A549 (cell line): Measurements from ENCODE around the gene MYOT. TPM values are rescaled to one million over a fixed set of nuclear protein-coding genes. Genes with fewer than 3 reads are reported as not detected.

Experiments used
- ATAC-seq, 2 experiments: fragments of 200-7000 bp in 1 of 2; fragments of >200 bp in 1 of 2; cut with Nextera tagmentation in 1 of 2; cut with Tn5 transposase in 1 of 2; 3 replicates each; pipeline versions ENCODE4 v1.8.0 to v1.9.1; 2018 to 2020; ENCODE audit warnings: mild to moderate bottlenecking in 1 of 2, moderate library complexity in 1 of 2
- CTCF ChIA-PET: fragments of 300-600 bp; sonication (Branson Sonifier 250); formaldehyde crosslinking; extraction: SDS; loops from one replicate; lab custom pipeline; 2021; ENCODE audit warnings: antibody characterized with exemption, inconsistent platforms; lab: Yijun Ruan, JAX
- POLR2A ChIA-PET: fragments of 350-600 bp; formaldehyde crosslinking; extraction: SDS; loops from one replicate; lab custom pipeline; 2021; ENCODE audit warnings: antibody characterized with exemption, inconsistent platforms; lab: Yijun Ruan, JAX
- DNase-seq, 2 experiments: peaks; one replicate each; pipeline versions ENCODE4 v3.0.0 to v3.0.0-alpha.2; 2011 to 2016; ENCODE audit warnings: low read depth in 1 of 2, low spot score in 1 of 2
- FAIRE-seq: peaks from 2 replicates; lab custom pipeline; 2011; peaks lifted over from hg19 to GRCh38; lab: Jason Lieb, UNC
- H3K27ac ChIP-seq, 2 experiments: fragments of >200 bp; sonication (Bioruptor Twin); formaldehyde crosslinking; 3 replicates each; pipeline ENCODE4 v1.5.1; 2016 to 2017
- H3K4me1 ChIP-seq: fragments of >200 bp; sonication (Bioruptor Twin); formaldehyde crosslinking; 3 replicates; pipeline ENCODE4 v1.6.1; 2016
- H3K4me2 ChIP-seq: fragments of >200 bp; sonication (Bioruptor Twin); formaldehyde crosslinking; 3 replicates; pipeline ENCODE4 v1.6.1; 2016
- H3K4me3 ChIP-seq: fragments of >200 bp; sonication (Bioruptor Twin); formaldehyde crosslinking; 3 replicates; pipeline ENCODE4 v1.5.1; 2016
- H3K9me3 ChIP-seq: fragments of >200 bp; sonication (Bioruptor Twin); formaldehyde crosslinking; 3 replicates; pipeline ENCODE4 v1.6.1; 2016
- CBX2 ChIP-seq: fragments of 200-600 bp; sonication (generic); IDR thresholded peaks from 2 replicates; pipeline ENCODE4 v1.6.1; 2016; ENCODE audit warnings: low read depth, mild to moderate bottlenecking, borderline replicate concordance
- CBX8 ChIP-seq: fragments of 200-600 bp; sonication (generic); IDR thresholded peaks from 2 replicates; pipeline ENCODE4 v1.6.1; 2016
- CEBPB ChIP-seq, 2 experiments: fragments of >200 bp in 1 of 2; sonication (Bioruptor Twin) in 1 of 2; formaldehyde crosslinking in 1 of 2; IDR thresholded peaks; 2 replicates each; pipeline ENCODE4 v1.6.1; 2012 to 2016
- CHD4 ChIP-seq: fragments of 200-600 bp; sonication (generic); IDR thresholded peaks from 2 replicates; pipeline ENCODE4 v1.6.1; 2016; ENCODE audit warnings: antibody characterized with exemption, mild to moderate bottlenecking, borderline replicate concordance
- EHF ChIP-seq: fragments of 250-450 bp; sonication (Bioruptor Pico); IDR thresholded peaks from 2 replicates; pipeline ENCODE4 v1.5.0; 2020; ENCODE audit warnings: mild to moderate bottlenecking
- FOSL2 ChIP-seq, 2 experiments: fragments of 450-650 bp in 1 of 2; fragments of >200 bp in 1 of 2; sonication (Bioruptor Twin) in 1 of 2; formaldehyde crosslinking; IDR thresholded peaks; 2 replicates each; pipeline versions ENCODE4 v1.5.0 to v1.6.1; 2016 to 2020; ENCODE audit warnings: mild to moderate bottlenecking in 1 of 2, moderate library complexity in 1 of 2
- FOXS1 ChIP-seq: fragments of 250-450 bp; sonication (Bioruptor Pico); IDR thresholded peaks from 2 replicates; pipeline ENCODE4 v1.5.0; 2020; ENCODE audit warnings: mild to moderate bottlenecking, moderate library complexity
- HDAC2 ChIP-seq: fragments of 200-600 bp; sonication (generic); IDR thresholded peaks from 2 replicates; pipeline ENCODE4 v1.6.1; 2016
- HMGXB4 ChIP-seq: fragments of 250-450 bp; sonication (Bioruptor Pico); IDR thresholded peaks from 2 replicates; pipeline ENCODE4 v1.5.0; 2021; ENCODE audit warnings: mild to moderate bottlenecking, moderate library complexity, borderline replicate concordance
- HOXA7 ChIP-seq: fragments of 250-450 bp; sonication (Bioruptor Pico); IDR thresholded peaks from 2 replicates; pipeline ENCODE4 v1.5.0; 2020; ENCODE audit warnings: mild to moderate bottlenecking, moderate library complexity
- JUN ChIP-seq, 2 experiments: fragments of >200 bp; sonication (Bioruptor Twin); formaldehyde crosslinking; IDR thresholded peaks; 2 replicates in 1 of 2; 3 replicates in 1 of 2; pipeline ENCODE4 v1.6.1; 2016 to 2017
- KDM1A ChIP-seq: fragments of 200-600 bp; sonication (generic); IDR thresholded peaks from 2 replicates; pipeline ENCODE4 v1.6.1; 2016; ENCODE audit warnings: low read depth, mild to moderate bottlenecking
- KDM5A ChIP-seq: fragments of 200-600 bp; sonication (generic); IDR thresholded peaks from 2 replicates; pipeline ENCODE4 v1.6.1; 2016; ENCODE audit warnings: antibody characterized with exemption, mild to moderate bottlenecking
- MAFK ChIP-seq: fragments of 450-650 bp; IDR thresholded peaks from 2 replicates; pipeline ENCODE4 v1.6.1; 2014; ENCODE audit not compliant: partially characterized antibody
- NPAS2 ChIP-seq: fragments of 250-450 bp; sonication (Bioruptor Pico); IDR thresholded peaks from 2 replicates; pipeline ENCODE4 v1.8.0; 2022; ENCODE audit warnings: mild to moderate bottlenecking, moderate library complexity, borderline replicate concordance
- NR3C1 ChIP-seq: fragments of >200 bp; sonication (Bioruptor Twin); formaldehyde crosslinking; IDR thresholded peaks from 3 replicates; pipeline ENCODE4 v1.6.1; 2017
- PHF8 ChIP-seq: fragments of 200-600 bp; sonication (generic); IDR thresholded peaks from 2 replicates; pipeline ENCODE4 v1.6.1; 2016; ENCODE audit warnings: low read depth, mild to moderate bottlenecking, antibody characterized with exemption, moderate library complexity, borderline replicate concordance
- TP53 ChIP-seq: fragments of 250-450 bp; sonication (Bioruptor Pico); IDR thresholded peaks from 2 replicates; pipeline ENCODE4 v1.5.0; 2021; ENCODE audit warnings: mild to moderate bottlenecking, moderate library complexity
- WGBS: methylation state at CpG from one replicate; pipeline ENCODE4 v1.1.6; 2017; ENCODE audit errors: missing lambda C conversion rate; 5-methylcytosine and 5-hydroxymethylcytosine counted together
- polyA plus RNA-seq, 4 experiments: library from polyadenylated mRNA; depleted of rRNA in 3 of 4; stranded (reverse); fragments of >200 nt; fragmentation: RNase III in 1 of 4; extraction: RNeasy Plus Mini Kit Qiagen cat#74134 plus additional on column Dnase treatment in 1 of 4; gene quantifications; 2 replicates in 3 of 4; 3 replicates in 1 of 4; pipeline ENCODE4 v1.2.3, GENCODE V29; 2011 to 2017
- TF ChIP-seq, protein P1 (sequence below): IDR thresholded peaks from 2 replicates; pipeline ENCODE4 v1.6.1; 2012; ENCODE audit warnings: low read depth, borderline replicate concordance

MYOT gene
- polyA plus RNA-seq, 2 of the 4 experiments (the other 2 are of a cell fraction), result 0.08 TPM; not detected in 1

DNA sequence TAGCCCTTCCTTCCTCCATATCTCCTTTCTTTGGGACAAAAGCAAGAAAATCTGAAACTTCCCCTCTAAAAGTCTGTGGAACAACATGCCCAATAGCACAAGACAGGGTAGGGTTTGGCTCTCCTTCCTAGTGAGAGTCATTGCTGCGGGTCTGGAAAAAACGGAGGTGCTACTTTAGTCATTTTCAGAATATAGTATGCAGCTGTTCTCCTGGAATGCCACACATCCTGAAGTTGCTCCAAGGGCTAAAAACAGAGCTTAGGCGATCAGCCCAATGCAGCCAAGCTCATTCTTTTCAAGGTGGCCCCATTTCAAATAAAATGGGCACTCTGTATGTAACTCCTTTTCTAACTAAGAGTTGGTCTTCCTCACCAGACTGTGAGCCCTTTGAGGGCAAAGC lies 39.5 kb upstream of the MYOT start:
- FAIRE-seq (no peak), ATAC-seq (no peak), DNase-seq (no peak)
- H3K4me1 ChIP-seq, result peaks cover 33% of the 10 kb centered on the region
- H3K9me3 ChIP-seq, result no peaks in the 10 kb centered on the region; the same call in 2 of the 3 replicates
- ChIA-PET POLR2A (no interaction called here), CTCF (interaction anchor here (1.1 to 8.8 kb wide), 3 partner anchors 9 to 77 kb away, joined by 3 to 129 read pairs (median 3); no protein-coding TSS in a partner anchor)
- no peak overlapping the region for H3K4me2 ChIP-seq
- H3K27ac ChIP-seq, result 0 out of 6 replicates have a peak overlapping the region, but pooled peaks of 1 of the 2 experiments have one; percentile 4
- H3K4me3 ChIP-seq, result no peak overlapping the region
- 82% methylated on average over 3 of the region's 3 CpGs for WGBS
- TF ChIP-seq FOXS1 (CRISPR knock-in tag), result no peak
- TF ChIP-seq, all 56 proteins: peak for 0

DNA sequence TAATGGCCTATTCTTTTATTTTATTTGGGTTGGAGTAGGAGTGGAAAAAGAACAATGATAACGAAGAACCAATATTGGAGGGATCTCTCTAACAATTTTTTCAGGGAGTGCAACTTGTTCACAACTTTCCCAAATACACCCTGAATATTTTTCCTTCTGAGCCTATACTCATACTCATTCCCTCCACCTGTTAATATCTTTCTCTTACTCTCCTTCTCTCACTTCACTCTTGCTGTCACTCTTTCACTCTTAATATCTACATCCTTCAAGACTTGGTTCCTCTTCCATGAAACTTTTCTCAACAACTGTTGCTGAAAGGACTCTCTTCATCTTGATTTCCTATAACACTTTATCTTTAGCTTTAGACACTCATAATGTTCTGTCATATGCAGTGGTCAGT lies 39.0 kb upstream of the MYOT start:
- 86% methylated on average over 1 of the region's 1 CpG for WGBS
- Histone ChIP-seq H3K9me3 (no peaks in the 10 kb centered on the region; the same call in 2 of the 3 replicates), H3K4me2 (no peak overlapping the region), H3K4me1 (peaks cover 36% of the 10 kb centered on the region), H3K27ac (no peak overlapping the region), H3K4me3 (no peak overlapping the region)
- FAIRE-seq (peak; percentile 61), DNase-seq (no peak), ATAC-seq (no peak)
- TF ChIP-seq MAFK (no peak), NPAS2 (CRISPR knock-in tag) (no peak), PHF8 (no peak), NR3C1 (no peak), CBX8 (no peak), HDAC2 (no peak), JUN (IDR thresholded peaks at IDR 0.05) (no peak), CBX2 (no peak), CEBPB (IDR thresholded peaks at IDR 0.05) (no peak), HMGXB4 (CRISPR knock-in tag) (no peak), KDM5A (no peak), KDM1A (no peak)
- TF ChIP-seq, protein P1, sequence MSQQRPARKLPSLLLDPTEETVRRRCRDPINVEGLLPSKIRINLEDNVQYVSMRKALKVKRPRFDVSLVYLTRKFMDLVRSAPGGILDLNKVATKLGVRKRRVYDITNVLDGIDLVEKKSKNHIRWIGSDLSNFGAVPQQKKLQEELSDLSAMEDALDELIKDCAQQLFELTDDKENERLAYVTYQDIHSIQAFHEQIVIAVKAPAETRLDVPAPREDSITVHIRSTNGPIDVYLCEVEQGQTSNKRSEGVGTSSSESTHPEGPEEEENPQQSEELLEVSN, result no peak
- POLR2A ChIA-PET, result no interaction called here
- CTCF ChIA-PET, result interaction anchor here (1.1 to 8.8 kb wide), 2 partner anchors 51 to 77 kb away, joined by 3 to 129 read pairs; no protein-coding TSS in a partner anchor

GRCh38 chr5:137831105-137831504 lies 36.6 kb upstream of the MYOT start:
- FAIRE-seq, result no peak
- POLR2A ChIA-PET, result no interaction called here
- H3K4me3 ChIP-seq, result no peak overlapping the region
- DNase-seq, result no peak
- H3K4me2 ChIP-seq, result no peak overlapping the region
- no peak for TF ChIP-seq NR3C1
- TF ChIP-seq JUN (IDR thresholded peaks at IDR 0.05), result no peak
- TF ChIP-seq EHF (CRISPR knock-in tag), result no peak
- no peak for TF ChIP-seq TP53 (CRISPR knock-in tag)
- no peak for TF ChIP-seq FOSL2 (IDR thresholded peaks at IDR 0.05)
- no peak for TF ChIP-seq FOSL2 (CRISPR knock-in tag; IDR thresholded peaks at IDR 0.05)
- TF ChIP-seq PHF8, result no peak
- TF ChIP-seq FOXS1 (CRISPR knock-in tag), result no peak
- TF ChIP-seq CHD4, result no peak
- no peak for TF ChIP-seq HOXA7 (CRISPR knock-in tag)
- H3K4me1 ChIP-seq, result peaks cover 40% of the 10 kb centered on the region
- H3K27ac ChIP-seq, result peak overlapping the region; percentile 0 to 36; a peak in 3 of 6 replicates
- 86% methylated on average over 2 of the region's 2 CpGs for WGBS
- no peaks in the 10 kb centered on the region; the same call in 2 of the 3 replicates for H3K9me3 ChIP-seq
- no peak for ATAC-seq
- CTCF ChIA-PET, result interaction anchor here (0.8 to 1.5 kb wide), 3 partner anchors 8 to 204 kb away, joined by 3 to 4 read pairs (median 3); no protein-coding TSS in a partner anchor
